ENCODE measurements around the gene LIN9. TPM values are rescaled to one million over a fixed set of nuclear protein-coding genes. Genes with fewer than 3 reads are reported as not detected.
A peak's percentile ranks its signal among the peaks of the same experiment; 100 is the strongest.

The LIN9 gene
- total RNA-seq, 3 donors from 2014 or later, result 1.9 to 5.6 (median 2.6) TPM

GRCh38 chr1:226185141-226186036 is 123.6 kb downstream of the LIN9 start:
- Histone ChIP-seq H3K9me3 (no peaks in the 10 kb centered on the region), H3K4me3 (peak overlapping the region; percentile 84 to 92 (median 89)), H3K4me1 (peaks cover 0 to 6% of the 10 kb centered on the region in 2 donors), H3K36me3 (no peaks in the 10 kb centered on the region), H3K27ac (peak overlapping the region; percentile 97 to 98), H3K27me3 (no peaks in the 10 kb centered on the region)
- TF ChIP-seq POLR2AphosphoS5 (IDR thresholded peaks at IDR 0.05) (no peak), POLR2A (IDR thresholded peaks at IDR 0.05) (no peak)
- TF ChIP-seq, protein P1, sequence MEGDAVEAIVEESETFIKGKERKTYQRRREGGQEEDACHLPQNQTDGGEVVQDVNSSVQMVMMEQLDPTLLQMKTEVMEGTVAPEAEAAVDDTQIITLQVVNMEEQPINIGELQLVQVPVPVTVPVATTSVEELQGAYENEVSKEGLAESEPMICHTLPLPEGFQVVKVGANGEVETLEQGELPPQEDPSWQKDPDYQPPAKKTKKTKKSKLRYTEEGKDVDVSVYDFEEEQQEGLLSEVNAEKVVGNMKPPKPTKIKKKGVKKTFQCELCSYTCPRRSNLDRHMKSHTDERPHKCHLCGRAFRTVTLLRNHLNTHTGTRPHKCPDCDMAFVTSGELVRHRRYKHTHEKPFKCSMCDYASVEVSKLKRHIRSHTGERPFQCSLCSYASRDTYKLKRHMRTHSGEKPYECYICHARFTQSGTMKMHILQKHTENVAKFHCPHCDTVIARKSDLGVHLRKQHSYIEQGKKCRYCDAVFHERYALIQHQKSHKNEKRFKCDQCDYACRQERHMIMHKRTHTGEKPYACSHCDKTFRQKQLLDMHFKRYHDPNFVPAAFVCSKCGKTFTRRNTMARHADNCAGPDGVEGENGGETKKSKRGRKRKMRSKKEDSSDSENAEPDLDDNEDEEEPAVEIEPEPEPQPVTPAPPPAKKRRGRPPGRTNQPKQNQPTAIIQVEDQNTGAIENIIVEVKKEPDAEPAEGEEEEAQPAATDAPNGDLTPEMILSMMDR (IDR thresholded peaks at IDR 0.05), result no peak
- no peak for DNase-seq (ENCODE audit: low spot score in 2 of 2)
- intact Hi-C loops (cut with DNase I; ENCODE audit: low total_unique reads), result loop anchor here (10.0 kb wide), 1 partner anchor 71 kb away; no protein-coding TSS in a partner anchor

DNA sequence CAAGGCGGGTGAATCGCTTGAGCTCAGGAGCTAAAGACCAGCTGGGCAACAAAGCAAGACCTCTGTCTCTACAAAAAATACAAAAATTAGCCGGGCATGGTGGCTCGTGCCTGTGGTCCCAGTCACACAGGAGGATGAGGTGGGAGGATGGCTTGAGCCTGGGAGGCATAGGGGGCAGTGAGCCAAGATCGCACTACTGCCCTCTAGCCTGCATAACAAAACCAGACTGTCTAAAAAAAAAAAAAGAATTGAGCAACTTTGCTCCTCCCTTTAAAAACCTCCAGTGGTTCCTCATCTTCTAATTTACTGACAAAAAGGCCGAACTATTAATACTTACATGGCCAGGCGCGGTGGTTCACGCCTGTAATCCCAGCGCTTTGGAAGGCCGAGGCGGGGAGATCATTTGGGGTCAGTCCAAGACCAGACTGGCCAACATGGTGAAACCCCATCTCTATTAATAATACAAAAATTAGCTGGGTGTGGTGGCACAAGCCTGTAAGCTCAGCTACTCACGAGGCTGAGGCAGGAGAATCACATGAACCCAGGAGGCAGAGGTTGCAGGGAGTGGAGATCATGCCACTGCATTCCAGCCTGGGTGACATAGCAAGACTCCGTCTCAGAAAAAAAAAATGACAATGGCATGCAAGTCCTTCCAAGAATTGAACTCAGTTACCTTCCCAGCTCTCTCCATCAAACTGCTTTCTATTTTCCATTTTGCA is 126.8 kb downstream of the LIN9 start:
- H3K9me3 ChIP-seq, result no peaks in the 10 kb centered on the region
- no peak for DNase-seq (ENCODE audit: low spot score in 2 of 2)
- H3K4me1 ChIP-seq, result peaks cover 0 to 6% of the 10 kb centered on the region in 2 donors
- TF ChIP-seq POLR2AphosphoS5 (IDR thresholded peaks at IDR 0.05), result peak in 1 of 3 donors; percentile 15
- TF ChIP-seq POLR2A (IDR thresholded peaks at IDR 0.05), result no peak
- TF ChIP-seq, protein P1 (IDR thresholded peaks at IDR 0.05), result peak in 1 of 3 donors; percentile 30
- peak overlapping the region in 1 of 3 donors; percentile 7 for H3K4me3 ChIP-seq
- H3K27me3 ChIP-seq, result no peaks in the 10 kb centered on the region
- intact Hi-C loops (cut with DNase I; ENCODE audit: low total_unique reads), result loop anchor here (10.0 kb wide), 1 partner anchor 67 kb away; no protein-coding TSS in a partner anchor
- no peaks in the 10 kb centered on the region for H3K36me3 ChIP-seq
- H3K27ac ChIP-seq, result peak overlapping the region; percentile 17 to 56

Other genes with a start within 250 kb of the LIN9 start
- 100 to 1,000 TPM; 287 to 603 (median 462) TPM for gene H3-3A, start 246.4 kb downstream of the LIN9 start, total RNA-seq
- 10 to 100 TPM; 52.4 to 63.9 (median 54.4) TPM for gene ACBD3, start 122.4 kb downstream of the LIN9 start, total RNA-seq
- gene MIXL1, start 85.5 kb downstream of the LIN9 start, total RNA-seq, result not detected
- gene PARP1, start 98.9 kb upstream of the LIN9 start, total RNA-seq, result 10 to 100 TPM; 53.0 to 83.9 (median 72.3) TPM
- gene STUM, start 239.6 kb upstream of the LIN9 start, total RNA-seq, result 1 to 10 TPM; 1.1 to 7.2 (median 2.2) TPM